Neural progenitor cell (in vitro differentiated cells): ENCODE results near the gene EIF2B4.

Source experiments
- CTCF ChIP-seq: fragments of 200-600 bp; sonication (generic); IDR thresholded peaks from 2 replicates; pipeline ENCODE4 v1.5.1; 2017; ENCODE audit warnings: antibody characterized with exemption, mild to moderate bottlenecking
- EZH2 ChIP-seq: fragments of 200-600 bp; sonication (generic); IDR thresholded peaks from 2 replicates; pipeline ENCODE4 v1.6.1; 2017; ENCODE audit warnings: antibody characterized with exemption, mild to moderate bottlenecking, moderate library complexity
- EZH2phosphoT487 ChIP-seq: fragments of 200-600 bp; sonication (generic); IDR thresholded peaks from 2 replicates; pipeline ENCODE4 v1.6.1; 2017; ENCODE audit warnings: antibody characterized with exemption

GRCh38 chr2:27320958-27321543 is 49.1 kb downstream of the EIF2B4 start:
- TF ChIP-seq CTCF (peak; percentile 26), EZH2 (no peak), EZH2phosphoT487 (no peak)
